Measurements from ENCODE around the gene GLRX.

Gene GLRX

GRCh38 chr5:95806687-95807086 lies 15.8 kb downstream of the GLRX start:
- H3F3A ChIP-seq (ENCODE audit: insufficient read depth, low read length): no peaks in the 10 kb centered on the region
- H3K79me2 ChIP-seq (ENCODE audit: insufficient read depth, low read length): no peaks in the 10 kb centered on the region
- H3K4me3 ChIP-seq (ENCODE audit: low read depth, low read length, poor library complexity, severe bottlenecking): no peak overlapping the region

DNA sequence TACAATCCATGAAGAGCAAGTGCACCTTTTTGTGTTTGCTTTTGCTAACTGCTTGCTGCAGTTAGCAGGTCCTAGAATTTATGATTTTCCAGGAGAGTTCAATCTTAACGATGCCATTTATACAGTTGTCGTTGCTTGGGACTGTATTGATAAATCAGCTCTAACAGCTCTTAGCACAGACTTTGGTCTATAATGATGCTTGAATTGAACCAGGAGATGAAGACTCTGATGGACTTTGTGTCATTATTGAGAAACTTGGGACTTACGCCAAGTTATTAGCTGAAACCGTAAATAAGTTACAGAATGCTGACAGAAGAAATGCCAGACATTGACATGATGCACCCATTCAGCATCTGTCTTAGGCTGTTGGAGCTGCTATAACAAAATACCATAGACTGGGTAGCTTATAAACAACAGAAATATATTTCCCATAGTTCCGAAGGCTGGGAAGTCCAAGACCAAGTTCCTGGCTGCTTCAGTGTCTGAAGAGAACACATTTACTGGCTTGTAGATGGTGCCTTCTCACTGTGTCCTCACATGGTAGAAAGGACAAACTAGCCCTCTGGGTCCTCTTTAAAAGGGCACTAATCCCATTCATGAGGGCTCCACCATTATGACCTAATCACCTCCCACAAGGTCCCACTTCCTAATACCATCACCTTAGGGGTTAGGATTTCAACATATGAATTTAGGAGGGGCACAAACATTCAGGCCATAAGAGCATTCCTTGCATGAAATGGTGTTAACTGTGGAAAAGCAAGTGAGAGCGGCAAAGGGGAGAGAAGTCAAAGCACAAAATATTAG lies 17.6 kb downstream of the GLRX start:
- Histone ChIP-seq H3K4me2 (ENCODE audit: low read length) (no peak overlapping the region), H3K4me1 (ENCODE audit: insufficient read depth, low read length, severe bottlenecking) (peaks cover 18% of the 10 kb centered on the region), H3K27me3 (ENCODE audit: insufficient read depth, low read length) (no peaks in the 10 kb centered on the region), H3K79me2 (ENCODE audit: insufficient read depth, low read length) (no peaks in the 10 kb centered on the region), H3F3A (ENCODE audit: insufficient read depth, low read length) (no peaks in the 10 kb centered on the region), H3K27ac (ENCODE audit: low read depth, low read length, poor library complexity, severe bottlenecking) (no peak overlapping the region), H2AFZ (ENCODE audit: low read length) (no peak overlapping the region), H3K9me2 (ENCODE audit: low read depth, low read length) (no peaks in the 10 kb centered on the region), H3K9ac (ENCODE audit: low read length) (no peak overlapping the region), H4K20me1 (ENCODE audit: insufficient read depth, low read length) (no peaks in the 10 kb centered on the region), H3K36me3 (ENCODE audit: insufficient read depth, low read length) (no peaks in the 10 kb centered on the region; the same call in 1 of the 2 replicates), H3K4me3 (ENCODE audit: low read depth, low read length, poor library complexity, severe bottlenecking) (no peak overlapping the region), H3K9me3 (ENCODE audit: low read length) (no peaks in the 10 kb centered on the region)
- TF ChIP-seq EZH2 (IDR thresholded peaks at IDR 0.05; ENCODE audit: borderline replicate concordance, low read length) (no peak), CTCF (IDR thresholded peaks at IDR 0.05; ENCODE audit: low read length) (no peak)

More at GRCh38 chr5:95806687-95807086, 15.8 kb downstream of the GLRX start:
- H3K4me1 ChIP-seq (ENCODE audit: insufficient read depth, low read length, severe bottlenecking): peaks cover 18% of the 10 kb centered on the region
- H4K20me1 ChIP-seq (ENCODE audit: insufficient read depth, low read length): no peaks in the 10 kb centered on the region
- H3K9me2 ChIP-seq (ENCODE audit: low read depth, low read length): no peaks in the 10 kb centered on the region
- H3K27me3 ChIP-seq (ENCODE audit: insufficient read depth, low read length): no peaks in the 10 kb centered on the region
- no peak overlapping the region for H3K27ac ChIP-seq (ENCODE audit: low read depth, low read length, poor library complexity, severe bottlenecking)
- no peak overlapping the region for H3K4me2 ChIP-seq (ENCODE audit: low read length)
- no peaks in the 10 kb centered on the region; the same call in 1 of the 2 replicates for H3K36me3 ChIP-seq (ENCODE audit: insufficient read depth, low read length)
- TF ChIP-seq EZH2 (IDR thresholded peaks at IDR 0.05; ENCODE audit: borderline replicate concordance, low read length): no peak
- TF ChIP-seq CTCF (IDR thresholded peaks at IDR 0.05; ENCODE audit: low read length): no peak
- H2AFZ ChIP-seq (ENCODE audit: low read length): no peak overlapping the region
- no peak overlapping the region for H3K9ac ChIP-seq (ENCODE audit: low read length)
- H3K9me3 ChIP-seq (ENCODE audit: low read length): no peaks in the 10 kb centered on the region

GRCh38 chr5:95803271-95804148 lies 19.0 kb downstream of the GLRX start:
- Histone ChIP-seq H3K4me1 (ENCODE audit: insufficient read depth, low read length, severe bottlenecking) (peaks cover 8% of the 10 kb centered on the region), H2AFZ (ENCODE audit: low read length) (no peak overlapping the region), H3K4me2 (ENCODE audit: low read length) (no peak overlapping the region), H3K36me3 (ENCODE audit: insufficient read depth, low read length) (no peaks in the 10 kb centered on the region; the same call in 1 of the 2 replicates), H3K27me3 (ENCODE audit: insufficient read depth, low read length) (no peaks in the 10 kb centered on the region), H3F3A (ENCODE audit: insufficient read depth, low read length) (no peaks in the 10 kb centered on the region), H3K9me2 (ENCODE audit: low read depth, low read length) (no peaks in the 10 kb centered on the region), H3K27ac (ENCODE audit: low read depth, low read length, poor library complexity, severe bottlenecking) (no peak overlapping the region), H3K79me2 (ENCODE audit: insufficient read depth, low read length) (no peaks in the 10 kb centered on the region), H4K20me1 (ENCODE audit: insufficient read depth, low read length) (no peaks in the 10 kb centered on the region), H3K4me3 (ENCODE audit: low read depth, low read length, poor library complexity, severe bottlenecking) (no peak overlapping the region), H3K9ac (ENCODE audit: low read length) (no peak overlapping the region), H3K9me3 (ENCODE audit: low read length) (no peaks in the 10 kb centered on the region)
- TF ChIP-seq EZH2 (IDR thresholded peaks at IDR 0.05; ENCODE audit: borderline replicate concordance, low read length): no peak
- no peak for TF ChIP-seq CTCF (IDR thresholded peaks at IDR 0.05; ENCODE audit: low read length)
